Measurements from ENCODE around the gene CDH15.
A peak's percentile ranks its signal among the peaks of the same experiment; 100 is the strongest.

Gene CDH15

GRCh38 chr16:89171216-89172170, at the start of gene CDH15:
TSS of gene CDH15 (plus strand) at chr16:89171748. CDS start at chr16:89171832, 84 bp downstream.
- peak; percentile 23 for FAIRE-seq

- FAIRE-seq = no peak
Observed at GRCh38 chr16:89122322-89122851, 49.2 kb upstream of the CDH15 start.

GRCh38 chr16:89123001-89123830, 48.3 kb upstream of the CDH15 start:
- no peak for FAIRE-seq

GRCh38 chr16:89123831-89124100, 47.8 kb upstream of the CDH15 start:
- no peak for FAIRE-seq

GRCh38 chr16:89129378-89129777, 42.2 kb upstream of the CDH15 start:
- FAIRE-seq = no peak

- no peak for FAIRE-seq
Observed at GRCh38 chr16:89130448-89130847, 41.1 kb upstream of the CDH15 start.

- FAIRE-seq = no peak
Observed at GRCh38 chr16:89131783-89132182, 39.8 kb upstream of the CDH15 start.

GRCh38 chr16:89132194-89133005, 39.1 kb upstream of the CDH15 start:
- no peak for FAIRE-seq

GRCh38 chr16:89133457-89134127, 38.0 kb upstream of the CDH15 start:
- no peak for FAIRE-seq

GRCh38 chr16:89134269-89134668, 37.3 kb upstream of the CDH15 start:
- FAIRE-seq = no peak

- no peak for FAIRE-seq
Observed at GRCh38 chr16:89135166-89135565, 36.4 kb upstream of the CDH15 start.

GRCh38 chr16:89135971-89136765, 35.4 kb upstream of the CDH15 start:
- FAIRE-seq = no peak

- no peak for FAIRE-seq
Observed at GRCh38 chr16:89136931-89137330, 34.6 kb upstream of the CDH15 start.

- FAIRE-seq = no peak
Observed at GRCh38 chr16:89137666-89138512, 33.7 kb upstream of the CDH15 start.

- no peak for FAIRE-seq
Observed at GRCh38 chr16:89138513-89138795, 33.1 kb upstream of the CDH15 start.

GRCh38 chr16:89138843-89139520, 32.6 kb upstream of the CDH15 start:
- FAIRE-seq = no peak

GRCh38 chr16:89139907-89140361, 31.6 kb upstream of the CDH15 start:
- no peak for FAIRE-seq

- FAIRE-seq = no peak
Observed at GRCh38 chr16:89140401-89140800, 31.1 kb upstream of the CDH15 start.

- no peak for FAIRE-seq
Observed at GRCh38 chr16:89140981-89141883, 30.3 kb upstream of the CDH15 start.

All from G401.6 (cell line).